ENCODE results near the gene MVB12B. TPM values are rescaled to one million over a fixed set of nuclear protein-coding genes. Genes with fewer than 3 reads are reported as not detected.

Gene MVB12B
- total RNA-seq, 2 experiments from 2014 or later = 14.3 to 15.3 TPM

DNA sequence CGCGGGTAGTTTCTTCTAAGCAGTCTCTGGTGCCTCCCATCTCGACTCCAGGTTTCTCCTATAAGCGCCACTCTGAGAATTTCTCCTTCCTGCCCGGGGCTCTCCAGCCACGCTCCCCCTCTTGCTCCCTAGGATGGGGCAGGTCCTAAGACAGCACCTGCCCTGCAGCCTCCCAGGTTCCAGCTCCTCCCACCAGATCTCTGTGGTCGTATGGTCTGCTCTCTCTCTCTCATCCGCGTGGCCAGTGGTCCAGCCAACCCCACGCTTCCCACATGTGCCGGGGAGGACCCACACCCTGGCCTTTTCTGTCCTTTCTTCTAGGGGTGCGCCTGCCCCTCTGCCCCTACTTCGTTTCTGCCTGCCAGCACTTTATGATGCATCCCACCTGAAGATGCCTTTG is 40.5 kb downstream of the MVB12B start:
- H3K36me3 Mint-ChIP-seq (ENCODE audit: low read depth) = peaks cover 38% of the 10 kb centered on the region
- H3K4me1 Mint-ChIP-seq (ENCODE audit: low read depth) = no peaks in the 10 kb centered on the region
- DNase-seq (no peak), ATAC-seq (ENCODE audit: poor library complexity) (no peak)
- ChIA-PET POLR2A (no interaction called here), CTCF (no interaction called here)
- H3K27ac ChIP-seq (ENCODE audit: low read depth in 1 of 2, low read length in 2 of 2) = no peak overlapping the region
- H3K27me3 Mint-ChIP-seq = no peaks in the 10 kb centered on the region
- TF ChIP-seq, protein P1, sequence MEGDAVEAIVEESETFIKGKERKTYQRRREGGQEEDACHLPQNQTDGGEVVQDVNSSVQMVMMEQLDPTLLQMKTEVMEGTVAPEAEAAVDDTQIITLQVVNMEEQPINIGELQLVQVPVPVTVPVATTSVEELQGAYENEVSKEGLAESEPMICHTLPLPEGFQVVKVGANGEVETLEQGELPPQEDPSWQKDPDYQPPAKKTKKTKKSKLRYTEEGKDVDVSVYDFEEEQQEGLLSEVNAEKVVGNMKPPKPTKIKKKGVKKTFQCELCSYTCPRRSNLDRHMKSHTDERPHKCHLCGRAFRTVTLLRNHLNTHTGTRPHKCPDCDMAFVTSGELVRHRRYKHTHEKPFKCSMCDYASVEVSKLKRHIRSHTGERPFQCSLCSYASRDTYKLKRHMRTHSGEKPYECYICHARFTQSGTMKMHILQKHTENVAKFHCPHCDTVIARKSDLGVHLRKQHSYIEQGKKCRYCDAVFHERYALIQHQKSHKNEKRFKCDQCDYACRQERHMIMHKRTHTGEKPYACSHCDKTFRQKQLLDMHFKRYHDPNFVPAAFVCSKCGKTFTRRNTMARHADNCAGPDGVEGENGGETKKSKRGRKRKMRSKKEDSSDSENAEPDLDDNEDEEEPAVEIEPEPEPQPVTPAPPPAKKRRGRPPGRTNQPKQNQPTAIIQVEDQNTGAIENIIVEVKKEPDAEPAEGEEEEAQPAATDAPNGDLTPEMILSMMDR (IDR thresholded peaks at IDR 0.05) = no peak
- H3K27ac Mint-ChIP-seq = no peak overlapping the region
- intact Hi-C loops (cut with DNase I, micrococcal nuclease) = no loop called here
- no peaks in the 10 kb centered on the region for H3K27me3 ChIP-seq (ENCODE audit: control insufficient read depth in 1 of 2, insufficient read depth in 2 of 2, low read length in 2 of 2)
- peaks cover 0 to 5% of the 10 kb centered on the region in 2 experiments for H3K9me3 ChIP-seq (ENCODE audit: control insufficient read depth in 1 of 2, insufficient read depth in 1 of 2, low read length in 2 of 2)
- H3K4me1 ChIP-seq (ENCODE audit: insufficient read depth, low read length) = no peaks in the 10 kb centered on the region
- no peak overlapping the region for H3K4me3 Mint-ChIP-seq
- peaks cover 2% of the 10 kb centered on the region for H3K9me3 Mint-ChIP-seq
- H3K4me3 ChIP-seq (ENCODE audit: low read length) = no peak overlapping the region
- peaks cover 3% of the 10 kb centered on the region for H3K36me3 ChIP-seq (ENCODE audit: insufficient read depth, low read length)

DNA sequence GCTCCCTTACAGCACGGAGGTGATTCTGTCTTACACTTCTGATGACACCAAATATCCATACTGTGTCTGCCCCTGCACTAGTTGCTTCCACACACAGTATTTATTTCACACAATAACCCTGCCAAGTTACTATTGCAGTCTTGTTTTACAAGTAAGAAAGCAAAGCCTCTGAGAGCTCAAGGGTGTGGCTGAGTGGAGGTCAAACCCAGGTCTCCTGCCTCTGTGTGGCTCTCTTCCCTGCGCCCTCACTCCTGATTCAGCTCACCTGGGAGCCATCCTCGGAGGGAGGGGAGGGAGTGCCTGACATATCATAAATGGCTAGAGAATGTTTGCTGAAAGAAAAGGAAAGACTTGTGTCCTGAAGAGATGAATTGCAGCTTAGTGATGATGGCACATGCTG is 41.0 kb downstream of the MVB12B start:
- Mint-ChIP-seq H3K27me3 (no peaks in the 10 kb centered on the region), H3K4me3 (no peak overlapping the region), H3K9me3 (peaks cover 2% of the 10 kb centered on the region), H3K27ac (no peak overlapping the region), H3K36me3 (ENCODE audit: low read depth) (peaks cover 33% of the 10 kb centered on the region), H3K4me1 (ENCODE audit: low read depth) (no peaks in the 10 kb centered on the region)
- intact Hi-C loops (cut with DNase I, micrococcal nuclease) = no loop called here
- CTCF ChIA-PET = no interaction called here
- TF ChIP-seq, protein P1 (IDR thresholded peaks at IDR 0.05) = no peak
- H3K4me1 ChIP-seq (ENCODE audit: insufficient read depth, low read length) = no peaks in the 10 kb centered on the region
- H3K36me3 ChIP-seq (ENCODE audit: insufficient read depth, low read length) = peaks cover 3% of the 10 kb centered on the region
- ATAC-seq (ENCODE audit: poor library complexity) (no peak), DNase-seq (no peak)
- no peak overlapping the region for H3K27ac ChIP-seq (ENCODE audit: low read depth in 1 of 2, low read length in 2 of 2)
- peaks cover 0 to 1% of the 10 kb centered on the region in 2 experiments for H3K9me3 ChIP-seq (ENCODE audit: control insufficient read depth in 1 of 2, insufficient read depth in 1 of 2, low read length in 2 of 2)
- no peaks in the 10 kb centered on the region for H3K27me3 ChIP-seq (ENCODE audit: control insufficient read depth in 1 of 2, insufficient read depth in 2 of 2, low read length in 2 of 2)
- POLR2A ChIA-PET = no interaction called here
- no peak overlapping the region for H3K4me3 ChIP-seq (ENCODE audit: low read length)

DNA sequence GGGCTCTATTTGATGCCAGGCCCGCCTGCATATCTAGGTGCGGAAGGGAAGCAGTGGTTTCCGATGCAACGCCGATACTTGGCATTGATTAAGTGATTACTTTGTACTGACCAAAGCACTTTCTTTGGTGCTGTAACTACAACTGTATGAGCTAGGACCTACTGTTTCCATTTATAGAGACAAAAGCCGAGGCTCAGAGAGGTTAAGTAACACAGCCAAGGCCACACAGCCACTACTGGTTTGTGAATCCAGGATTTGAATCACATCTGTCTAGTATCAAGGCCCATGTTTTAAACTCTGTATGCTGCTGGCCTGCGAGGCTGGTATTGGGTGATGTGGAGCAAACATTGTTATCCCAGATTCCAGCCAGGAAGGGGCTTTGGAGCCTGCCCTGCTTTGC is 41.4 kb downstream of the MVB12B start:
- H3K36me3 ChIP-seq (ENCODE audit: insufficient read depth, low read length) = peaks cover 3% of the 10 kb centered on the region
- H3K27me3 ChIP-seq (ENCODE audit: control insufficient read depth in 1 of 2, insufficient read depth in 2 of 2, low read length in 2 of 2) = no peaks in the 10 kb centered on the region
- Mint-ChIP-seq H3K4me3 (no peak overlapping the region), H3K4me1 (ENCODE audit: low read depth) (no peaks in the 10 kb centered on the region), H3K27ac (no peak overlapping the region), H3K9me3 (peaks cover 2% of the 10 kb centered on the region), H3K36me3 (ENCODE audit: low read depth) (peaks cover 33% of the 10 kb centered on the region), H3K27me3 (no peaks in the 10 kb centered on the region)
- no peaks in the 10 kb centered on the region for H3K9me3 ChIP-seq (ENCODE audit: control insufficient read depth in 1 of 2, insufficient read depth in 1 of 2, low read length in 2 of 2)
- TF ChIP-seq, protein P1 (IDR thresholded peaks at IDR 0.05) = no peak
- no peak overlapping the region for H3K4me3 ChIP-seq (ENCODE audit: low read length)
- intact Hi-C loops (cut with DNase I, micrococcal nuclease) = no loop called here
- no peak for ATAC-seq (ENCODE audit: poor library complexity)
- ChIA-PET POLR2A (no interaction called here), CTCF (no interaction called here)
- no peak for DNase-seq
- H3K4me1 ChIP-seq (ENCODE audit: insufficient read depth, low read length) = no peaks in the 10 kb centered on the region
- H3K27ac ChIP-seq (ENCODE audit: low read depth in 1 of 2, low read length in 2 of 2) = no peak overlapping the region

All from CD4-positive, alpha-beta T cell (primary cell).